CD1c-positive myeloid dendritic cell (primary cell): ENCODE results near the gene TXNRD3.
"Not testable (repeated sequence)": the region's sequence is repeated elsewhere in the genome, so short reads cannot be mapped to it uniquely, and the experiment has no call there.

Source experiments
- DNase-seq: peaks from one replicate; pipeline ENCODE4 v3.0.0-alpha.2; 2016; ENCODE audit errors: extremely low spot score

Gene TXNRD3

GRCh38 chr3:126646674-126647073 lies 8.2 kb downstream of the TXNRD3 start:
- DNase-seq, result no peak

- no peak for DNase-seq
Measured at GRCh38 chr3:126644615-126645014, 10.3 kb downstream of the TXNRD3 start.

- DNase-seq, result no peak
Measured at GRCh38 chr3:126638790-126639189, 16.1 kb downstream of the TXNRD3 start.

- DNase-seq, result no peak
Measured at GRCh38 chr3:126636436-126636835, 18.5 kb downstream of the TXNRD3 start.

- no peak for DNase-seq
Measured at GRCh38 chr3:126634803-126635202, 20.1 kb downstream of the TXNRD3 start.

- DNase-seq, result no peak
Measured at GRCh38 chr3:126630020-126630419, 24.9 kb downstream of the TXNRD3 start.

- not testable (repeated sequence) for DNase-seq
Measured at GRCh38 chr3:126625735-126626134, 29.2 kb downstream of the TXNRD3 start.

GRCh38 chr3:126622694-126623093 lies 32.2 kb downstream of the TXNRD3 start:
- DNase-seq, result no peak

GRCh38 chr3:126621627-126622345 lies 33.1 kb downstream of the TXNRD3 start:
- no peak for DNase-seq

GRCh38 chr3:126621171-126621570 lies 33.8 kb downstream of the TXNRD3 start:
- no peak for DNase-seq

- DNase-seq, result peak; percentile 75
Measured at GRCh38 chr3:126620738-126621137, 34.2 kb downstream of the TXNRD3 start.

GRCh38 chr3:126618760-126619159 lies 36.2 kb downstream of the TXNRD3 start:
- DNase-seq, result peak; percentile 8

GRCh38 chr3:126618021-126618420 lies 36.9 kb downstream of the TXNRD3 start:
- no peak for DNase-seq

GRCh38 chr3:126617571-126617970 lies 37.4 kb downstream of the TXNRD3 start:
- DNase-seq, result peak; percentile 68

GRCh38 chr3:126616931-126617330 lies 38.0 kb downstream of the TXNRD3 start:
- no peak for DNase-seq

- DNase-seq, result no peak
Measured at GRCh38 chr3:126613479-126614188, 41.3 kb downstream of the TXNRD3 start.

GRCh38 chr3:126612479-126613205 lies 42.3 kb downstream of the TXNRD3 start:
- DNase-seq, result no peak

- no peak for DNase-seq
Measured at GRCh38 chr3:126609909-126610308, 45.0 kb downstream of the TXNRD3 start.

- DNase-seq, result peak; percentile 65
Measured at GRCh38 chr3:126607214-126607908, 47.6 kb downstream of the TXNRD3 start.

GRCh38 chr3:126606001-126606400 lies 48.9 kb downstream of the TXNRD3 start:
- no peak for DNase-seq

GRCh38 chr3:126604691-126605090 lies 50.2 kb downstream of the TXNRD3 start:
- DNase-seq, result no peak

GRCh38 chr3:126599101-126599500 lies 55.8 kb downstream of the TXNRD3 start:
- DNase-seq, result no peak
